ENCODE measurements around the gene ACR. TPM values are rescaled to one million over a fixed set of nuclear protein-coding genes. Genes with fewer than 3 reads are reported as not detected.
"Not testable (repeated sequence)": the region's sequence is repeated elsewhere in the genome, so short reads cannot be mapped to it uniquely, and the experiment has no call there.

ACR gene
- total RNA-seq, 1 donor from 2014 or later: not detected

- H3K4me1 Mint-ChIP-seq; ATAC-seq (ENCODE audit: low read depth); DNase-seq; H3K9me3 Mint-ChIP-seq; H3K27me3 Mint-ChIP-seq; H3K36me3 Mint-ChIP-seq (ENCODE audit: low read depth); intact Hi-C loops (cut with micrococcal nuclease); POLR2A ChIA-PET; H3K27ac Mint-ChIP-seq; H3K4me3 Mint-ChIP-seq; CTCF ChIA-PET: not testable (repeated sequence)
These were observed 21.8 kb downstream of the ACR start for GRCh38 chr22:50759597-50760341.

- CTCF ChIA-PET; ATAC-seq (ENCODE audit: low read depth); POLR2A ChIA-PET: not testable (repeated sequence)
These were observed 23.8 kb downstream of the ACR start for GRCh38 chr22:50761829-50762228.

GRCh38 chr22:50764288-50764687, 26.3 kb downstream of the ACR start:
- H3K4me1 Mint-ChIP-seq; ATAC-seq (ENCODE audit: low read depth); H3K9me3 Mint-ChIP-seq; H3K27me3 Mint-ChIP-seq; intact Hi-C loops (cut with micrococcal nuclease); H3K4me3 Mint-ChIP-seq; H3K36me3 Mint-ChIP-seq (ENCODE audit: low read depth); H3K27ac Mint-ChIP-seq; DNase-seq; CTCF ChIA-PET: not testable (repeated sequence)
- POLR2A ChIA-PET: interaction anchor here (0.6 kb wide), 1 partner anchor 832 kb away, joined by 3 read pairs; no protein-coding TSS in a partner anchor

More at GRCh38 chr22:50761829-50762228, 23.8 kb downstream of the ACR start:
- H3K27me3 Mint-ChIP-seq; H3K4me3 Mint-ChIP-seq; H3K27ac Mint-ChIP-seq; H3K36me3 Mint-ChIP-seq (ENCODE audit: low read depth); intact Hi-C loops (cut with micrococcal nuclease); DNase-seq; H3K4me1 Mint-ChIP-seq; H3K9me3 Mint-ChIP-seq: not testable (repeated sequence)

GRCh38 chr22:50775132-50775531, 37.1 kb downstream of the ACR start:
- H3K27ac Mint-ChIP-seq; H3K27me3 Mint-ChIP-seq; H3K4me3 Mint-ChIP-seq; DNase-seq; H3K9me3 Mint-ChIP-seq; H3K4me1 Mint-ChIP-seq; ATAC-seq (ENCODE audit: low read depth); POLR2A ChIA-PET; intact Hi-C loops (cut with micrococcal nuclease); CTCF ChIA-PET: not testable (repeated sequence)
- H3K36me3 Mint-ChIP-seq (ENCODE audit: low read depth): peaks cover 18% of the 10 kb centered on the region

GRCh38 chr22:50777631-50778030, 39.6 kb downstream of the ACR start:
- H3K9me3 Mint-ChIP-seq; H3K27ac Mint-ChIP-seq; intact Hi-C loops (cut with micrococcal nuclease); H3K27me3 Mint-ChIP-seq; H3K4me3 Mint-ChIP-seq; CTCF ChIA-PET; ATAC-seq (ENCODE audit: low read depth); H3K4me1 Mint-ChIP-seq; POLR2A ChIA-PET; DNase-seq: not testable (repeated sequence)
- H3K36me3 Mint-ChIP-seq (ENCODE audit: low read depth): peaks cover 27% of the 10 kb centered on the region

GRCh38 chr22:50780244-50780643, 42.2 kb downstream of the ACR start:
- ATAC-seq (ENCODE audit: low read depth); intact Hi-C loops (cut with micrococcal nuclease); DNase-seq; H3K4me1 Mint-ChIP-seq; H3K27ac Mint-ChIP-seq; CTCF ChIA-PET; H3K4me3 Mint-ChIP-seq; H3K27me3 Mint-ChIP-seq; H3K9me3 Mint-ChIP-seq; POLR2A ChIA-PET: not testable (repeated sequence)
- peaks cover 27% of the 10 kb centered on the region for H3K36me3 Mint-ChIP-seq (ENCODE audit: low read depth)

- CTCF ChIA-PET; H3K4me3 Mint-ChIP-seq; H3K27me3 Mint-ChIP-seq; H3K27ac Mint-ChIP-seq; DNase-seq; POLR2A ChIA-PET; intact Hi-C loops (cut with micrococcal nuclease); H3K4me1 Mint-ChIP-seq; H3K9me3 Mint-ChIP-seq; ATAC-seq (ENCODE audit: low read depth): not testable (repeated sequence)
- H3K36me3 Mint-ChIP-seq (ENCODE audit: low read depth): peaks cover 18% of the 10 kb centered on the region
These were observed 44.2 kb downstream of the ACR start for GRCh38 chr22:50782253-50782652.

- H3K27me3 Mint-ChIP-seq; CTCF ChIA-PET; H3K9me3 Mint-ChIP-seq; intact Hi-C loops (cut with micrococcal nuclease); H3K4me1 Mint-ChIP-seq; POLR2A ChIA-PET: not testable (repeated sequence)
- Mint-ChIP-seq H3K4me3 (peak within 1 kb of the TSS; percentile 89), H3K36me3 (ENCODE audit: low read depth) (peaks cover 14% of the 10 kb centered on the region), H3K27ac (peak within 1 kb of the TSS; percentile 82)
- DNase-seq (peak; percentile 95), ATAC-seq (ENCODE audit: low read depth) (peak; percentile 97)
These were observed 45.3 kb downstream of the ACR start, which contains the start of gene RABL2B for GRCh38 chr22:50783033-50783879. Gene RABL2B, minus strand, starts transcription at chr22:50783636. Its CDS starts 1,342 bp downstream, at chr22:50782294.

GRCh38 chr22:50783880-50784276, 45.9 kb downstream of the ACR start:
- H3K27me3 Mint-ChIP-seq; DNase-seq; H3K4me1 Mint-ChIP-seq; CTCF ChIA-PET; H3K9me3 Mint-ChIP-seq; intact Hi-C loops (cut with micrococcal nuclease); POLR2A ChIA-PET: not testable (repeated sequence)
- Mint-ChIP-seq H3K4me3 (peak overlapping the region; percentile 89), H3K27ac (peak overlapping the region; percentile 82), H3K36me3 (ENCODE audit: low read depth) (peaks cover 14% of the 10 kb centered on the region)
- peak; percentile 33 for ATAC-seq (ENCODE audit: low read depth)

- DNase-seq; POLR2A ChIA-PET; CTCF ChIA-PET; ATAC-seq (ENCODE audit: low read depth); H3K27ac Mint-ChIP-seq; intact Hi-C loops (cut with micrococcal nuclease); H3K9me3 Mint-ChIP-seq; H3K27me3 Mint-ChIP-seq; H3K36me3 Mint-ChIP-seq (ENCODE audit: low read depth); H3K4me1 Mint-ChIP-seq: not testable (repeated sequence)
- H3K4me3 Mint-ChIP-seq: peak overlapping the region; percentile 52
These were observed 47.3 kb downstream of the ACR start for GRCh38 chr22:50785289-50785688.

- CTCF ChIA-PET; DNase-seq; intact Hi-C loops (cut with micrococcal nuclease); POLR2A ChIA-PET; H3K27me3 Mint-ChIP-seq; H3K27ac Mint-ChIP-seq; H3K36me3 Mint-ChIP-seq (ENCODE audit: low read depth); H3K9me3 Mint-ChIP-seq; ATAC-seq (ENCODE audit: low read depth); H3K4me1 Mint-ChIP-seq; H3K4me3 Mint-ChIP-seq: not testable (repeated sequence)
These were observed 48.9 kb downstream of the ACR start for GRCh38 chr22:50786936-50787335.
